Cerebellar cortex (tissue), 1 donor: ENCODE results near the gene BTD.
A peak's percentile ranks its signal among the peaks of the same experiment; 100 is the strongest.
"Not testable (repeated sequence)": the region's sequence is repeated elsewhere in the genome, so short reads cannot be mapped to it uniquely, and the experiment has no call there.

Experiments
- DNase-seq: peaks from one replicate; pipeline ENCODE4 v3.0.0-alpha.2; 2015; ENCODE audit warnings: low spot score

BTD gene

GRCh38 chr3:15601399-15602145 is at the start of gene BTD, which contains the start of gene HACL1:
Gene BTD, plus strand, starts transcription at chr3:15601745. Its CDS starts 33,695 bp downstream, at chr3:15635440.
Gene HACL1, minus strand, starts transcription at chr3:15601569. Its CDS starts 106 bp downstream, at chr3:15601463.
- DNase-seq = peak; percentile 100

GRCh38 chr3:15551902-15552301 is 49.6 kb upstream of the BTD start:
- no peak for DNase-seq

- no peak for DNase-seq
These were observed 47.8 kb upstream of the BTD start for GRCh38 chr3:15553749-15554148.

GRCh38 chr3:15556512-15556911 is 45.0 kb upstream of the BTD start:
- no peak for DNase-seq

GRCh38 chr3:15557511-15557946 is 44.0 kb upstream of the BTD start:
- DNase-seq = peak; percentile 78

GRCh38 chr3:15558581-15558980 is 43.0 kb upstream of the BTD start:
- no peak for DNase-seq

- DNase-seq = no peak
These were observed 39.0 kb upstream of the BTD start for GRCh38 chr3:15562560-15562959.

- DNase-seq = no peak
These were observed 38.4 kb upstream of the BTD start for GRCh38 chr3:15563190-15563589.

GRCh38 chr3:15572138-15572537 is 29.4 kb upstream of the BTD start:
- no peak for DNase-seq

GRCh38 chr3:15575446-15575845 is 26.1 kb upstream of the BTD start:
- no peak for DNase-seq

GRCh38 chr3:15576475-15576874 is 25.1 kb upstream of the BTD start:
- DNase-seq = no peak

- no peak for DNase-seq
These were observed 23.2 kb upstream of the BTD start for GRCh38 chr3:15578289-15578867.

GRCh38 chr3:15579051-15579450 is 22.5 kb upstream of the BTD start:
- no peak for DNase-seq

GRCh38 chr3:15581471-15582394 is 19.8 kb upstream of the BTD start:
- no peak for DNase-seq

- peak; percentile 34 for DNase-seq
These were observed 16.3 kb upstream of the BTD start for GRCh38 chr3:15585111-15585845.

- DNase-seq = no peak
These were observed 10.3 kb upstream of the BTD start for GRCh38 chr3:15591242-15591641.

- DNase-seq = no peak
These were observed 9.6 kb upstream of the BTD start for GRCh38 chr3:15591928-15592327.

GRCh38 chr3:15592968-15593367 is 8.6 kb upstream of the BTD start:
- no peak for DNase-seq

GRCh38 chr3:15595955-15596354 is 5.6 kb upstream of the BTD start:
- no peak for DNase-seq

- DNase-seq = no peak
These were observed 523 bp upstream of the BTD start for GRCh38 chr3:15601046-15601398.

GRCh38 chr3:15602146-15602536 is 596 bp downstream of the BTD start:
- no peak for DNase-seq

GRCh38 chr3:15602816-15603215 is 1.3 kb downstream of the BTD start:
- DNase-seq = not testable (repeated sequence)
